ENCODE measurements around the gene MINDY1.

MINDY1 gene

GRCh38 chr1:150963321-150964163, 43.2 kb downstream of the MINDY1 start:
- DNase-seq, result no peak

GRCh38 chr1:150961756-150962155, 44.9 kb downstream of the MINDY1 start:
- no peak for DNase-seq

GRCh38 chr1:150960646-150961045, 46.1 kb downstream of the MINDY1 start:
- no peak for DNase-seq

- DNase-seq, result no peak
These were observed 49.0 kb downstream of the MINDY1 start for GRCh38 chr1:150957666-150958065.

GRCh38 chr1:150955280-150955679, 51.4 kb downstream of the MINDY1 start:
- DNase-seq, result no peak

- no peak for DNase-seq
These were observed 52.0 kb downstream of the MINDY1 start for GRCh38 chr1:150954708-150955107.
